ENCODE data around the gene ELOVL2. TPM values are rescaled to one million over a fixed set of nuclear protein-coding genes. Genes with fewer than 3 reads are reported as not detected.

ELOVL2 gene
- total RNA-seq, 4 donors from 2014 or later = 0.14 to 0.16 TPM; not detected in 2

DNA sequence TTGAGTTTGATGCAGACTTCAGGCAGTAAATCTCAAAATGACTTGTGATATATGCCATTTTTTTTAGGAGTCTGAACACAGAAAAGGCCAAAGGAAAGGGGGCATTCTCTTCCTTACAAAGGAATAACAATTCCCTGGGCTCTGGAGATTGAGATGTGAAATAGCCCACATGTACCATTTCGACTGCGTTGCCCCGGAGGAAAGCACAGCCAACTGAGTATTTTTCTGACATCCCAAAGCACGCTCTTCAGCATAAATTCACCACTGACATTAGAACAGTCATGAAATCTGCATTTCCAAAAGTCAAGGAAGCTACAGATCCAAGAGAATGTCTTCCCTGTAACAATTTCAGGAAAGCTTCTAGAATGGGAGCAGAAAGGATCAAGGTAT lies 7.8 kb downstream of the ELOVL2 start:
- no peak for DNase-seq
- Histone ChIP-seq H3K27ac (no peak overlapping the region), H3K27me3 (peaks cover 64% of the 10 kb centered on the region), H3K9me3 (no peaks in the 10 kb centered on the region), H3K4me3 (no peak overlapping the region), H3K4me1 (no peaks in the 10 kb centered on the region), H3K36me3 (no peaks in the 10 kb centered on the region)
- in situ Hi-C loops (cut with MboI; ENCODE audit: low pct_ligation_motif_present in 1 of 4, low pct_unique_long_range_greater_than_20kb in 1 of 4, low sequenced_read_pairs in 3 of 4) (no loop called here), intact Hi-C loops (cut with DNase I; ENCODE audit: low total_unique reads) (no loop called here)
- TF ChIP-seq POLR2AphosphoS5 (IDR thresholded peaks at IDR 0.05) (no peak), CTCF (IDR thresholded peaks at IDR 0.05) (no peak), EP300 (IDR thresholded peaks at IDR 0.05; ENCODE audit: low read depth) (no peak), POLR2A (IDR thresholded peaks at IDR 0.05) (no peak)
- 60 to 100% methylated on average over 2 to 4 of the region's 4 CpGs for WGBS, 2 donors (ENCODE audit: low coverage in 1 of 2)

- in situ Hi-C loops (cut with MboI; ENCODE audit: low pct_ligation_motif_present in 1 of 4, low pct_unique_long_range_greater_than_20kb in 1 of 4, low sequenced_read_pairs in 3 of 4) = no loop called here
- intact Hi-C loops (cut with DNase I; ENCODE audit: low total_unique reads) = no loop called here
- WGBS, 2 donors (ENCODE audit: low coverage in 1 of 2) = 58 to 62% methylated on average over 5 to 7 of the region's 7 CpGs
Measured at GRCh38 chr6:11035616-11036350, 8.3 kb downstream of the ELOVL2 start.

GRCh38 chr6:11033825-11034224 lies 10.3 kb downstream of the ELOVL2 start:
- Histone ChIP-seq H3K36me3 (no peaks in the 10 kb centered on the region), H3K4me3 (no peak overlapping the region), H3K9me3 (no peaks in the 10 kb centered on the region), H3K4me1 (no peaks in the 10 kb centered on the region), H3K27me3 (peaks cover 40% of the 10 kb centered on the region), H3K27ac (no peak overlapping the region)
- in situ Hi-C loops (cut with MboI; ENCODE audit: low pct_ligation_motif_present in 1 of 4, low pct_unique_long_range_greater_than_20kb in 1 of 4, low sequenced_read_pairs in 3 of 4) = no loop called here
- intact Hi-C loops (cut with DNase I; ENCODE audit: low total_unique reads) = no loop called here
- no peak for DNase-seq
- TF ChIP-seq EP300 (IDR thresholded peaks at IDR 0.05; ENCODE audit: low read depth) (no peak), CTCF (IDR thresholded peaks at IDR 0.05) (no peak), POLR2A (IDR thresholded peaks at IDR 0.05) (no peak), POLR2AphosphoS5 (IDR thresholded peaks at IDR 0.05) (no peak)

More at GRCh38 chr6:11035616-11036350, 8.3 kb downstream of the ELOVL2 start:
- TF ChIP-seq EP300 (IDR thresholded peaks at IDR 0.05; ENCODE audit: low read depth) = no peak
- no peak for TF ChIP-seq CTCF (IDR thresholded peaks at IDR 0.05)
- TF ChIP-seq POLR2AphosphoS5 (IDR thresholded peaks at IDR 0.05) = no peak
- TF ChIP-seq POLR2A (IDR thresholded peaks at IDR 0.05) = no peak
- no peak for DNase-seq
- Histone ChIP-seq H3K9me3 (no peaks in the 10 kb centered on the region), H3K4me3 (no peak overlapping the region), H3K4me1 (no peaks in the 10 kb centered on the region), H3K27me3 (peaks cover 58% of the 10 kb centered on the region), H3K36me3 (no peaks in the 10 kb centered on the region), H3K27ac (no peak overlapping the region)

DNA sequence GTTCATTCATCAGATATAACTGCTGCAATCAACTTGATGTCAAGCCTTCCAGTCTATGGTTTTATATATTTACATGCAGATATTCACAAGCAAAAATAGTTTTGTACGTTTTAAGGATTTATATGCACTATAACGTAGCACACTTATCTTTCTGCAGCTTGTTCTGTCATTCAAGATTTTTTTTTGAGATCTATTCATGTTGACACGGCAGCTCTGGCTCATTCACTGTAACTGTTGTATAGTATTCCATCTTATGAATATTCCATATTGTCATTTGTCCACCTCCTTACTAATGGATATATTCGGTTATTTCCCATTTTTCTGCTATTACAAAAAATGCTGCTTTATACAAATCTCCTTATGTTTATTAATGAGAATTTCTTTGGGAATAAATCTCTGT lies 13.2 kb downstream of the ELOVL2 start:
- Histone ChIP-seq H3K27ac (no peak overlapping the region), H3K4me3 (no peak overlapping the region), H3K36me3 (no peaks in the 10 kb centered on the region), H3K9me3 (no peaks in the 10 kb centered on the region), H3K27me3 (peaks cover 36% of the 10 kb centered on the region), H3K4me1 (no peaks in the 10 kb centered on the region)
- intact Hi-C loops (cut with DNase I; ENCODE audit: low total_unique reads) (no loop called here), in situ Hi-C loops (cut with MboI; ENCODE audit: low pct_ligation_motif_present in 1 of 4, low pct_unique_long_range_greater_than_20kb in 1 of 4, low sequenced_read_pairs in 3 of 4) (no loop called here)
- WGBS, 2 donors (ENCODE audit: low coverage in 1 of 2) = 74 to 80% methylated on average over 4 of the region's 4 CpGs
- DNase-seq = no peak
- TF ChIP-seq CTCF (IDR thresholded peaks at IDR 0.05) (no peak), EP300 (IDR thresholded peaks at IDR 0.05; ENCODE audit: low read depth) (no peak), POLR2AphosphoS5 (IDR thresholded peaks at IDR 0.05) (no peak), POLR2A (IDR thresholded peaks at IDR 0.05) (no peak)

All from transverse colon (tissue), 4 donors.